Astrocyte of the spinal cord (primary cell): ENCODE results near the gene FPGS.

Experiments used
- DNase-seq: peaks from one replicate; pipeline ENCODE4 v3.0.0; 2011; ENCODE audit warnings: low read depth, low spot score
- H3K4me3 ChIP-seq: 2 replicates; pipeline ENCODE4 v1.5.1; 2011; ENCODE audit warnings: low read depth, mild to moderate bottlenecking, low read length, moderate library complexity
- CTCF ChIP-seq: IDR thresholded peaks from 2 replicates; pipeline ENCODE4 v1.5.1; 2012; ENCODE audit warnings: low read depth, mild to moderate bottlenecking, low read length, inconsistent platforms
- in situ Hi-C: cut with HindIII; loops from 2 replicates; pipeline ENCODE4 v1.10.0; 2017; ENCODE audit warnings: low sequenced_read_pairs

The FPGS gene

GRCh38 chr9:127856094-127856728 lies 53.5 kb downstream of the FPGS start:
- in situ Hi-C loops: no loop called here

DNA sequence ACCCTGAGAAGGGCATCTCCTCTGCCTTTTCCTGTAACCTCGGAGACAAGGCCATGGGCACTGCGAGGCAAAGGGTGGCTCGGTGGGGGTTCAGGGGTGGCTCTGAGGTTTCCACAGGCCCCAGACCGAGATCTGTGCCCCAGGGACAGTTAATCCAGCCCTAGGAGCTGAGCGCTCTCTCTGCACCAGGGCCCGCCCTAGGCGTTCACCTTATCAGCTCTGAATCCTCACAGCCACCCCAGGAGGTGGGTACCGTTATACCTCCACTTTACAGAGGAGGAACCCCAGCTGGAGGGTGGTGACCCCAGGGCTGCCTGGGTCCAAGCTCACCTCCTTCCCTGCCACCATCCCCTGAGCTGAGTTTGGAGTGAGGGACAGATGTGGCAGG lies 54.0 kb downstream of the FPGS start:
- in situ Hi-C loops: no loop called here
- no peak for TF ChIP-seq CTCF
- DNase-seq: no peak
- no peak overlapping the region for H3K4me3 ChIP-seq

More at GRCh38 chr9:127856094-127856728, 53.5 kb downstream of the FPGS start:
- no peak overlapping the region for H3K4me3 ChIP-seq
- TF ChIP-seq CTCF: no peak
- DNase-seq: no peak

DNA sequence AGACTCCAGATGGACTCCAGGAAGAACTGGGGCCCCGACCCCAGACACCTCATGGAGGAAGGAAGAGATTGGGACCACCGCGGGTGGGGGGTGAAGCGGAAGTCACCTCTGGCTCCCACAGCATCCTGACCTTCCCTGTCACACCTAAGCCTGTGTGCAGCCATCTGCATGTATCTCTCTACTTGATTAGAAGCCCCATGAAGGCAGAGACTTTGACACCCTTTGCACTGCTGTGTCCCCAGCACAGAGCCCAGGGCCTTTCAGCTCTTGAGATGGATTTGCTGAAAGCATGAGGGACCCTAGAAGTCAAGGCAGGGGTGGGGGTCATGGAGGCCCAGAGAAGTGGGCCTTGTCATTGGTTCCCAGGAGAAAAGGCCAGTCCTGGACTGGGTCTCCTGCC lies 54.6 kb downstream of the FPGS start:
- in situ Hi-C loops: no loop called here
- no peak for TF ChIP-seq CTCF
- no peak overlapping the region for H3K4me3 ChIP-seq
- no peak for DNase-seq

DNA sequence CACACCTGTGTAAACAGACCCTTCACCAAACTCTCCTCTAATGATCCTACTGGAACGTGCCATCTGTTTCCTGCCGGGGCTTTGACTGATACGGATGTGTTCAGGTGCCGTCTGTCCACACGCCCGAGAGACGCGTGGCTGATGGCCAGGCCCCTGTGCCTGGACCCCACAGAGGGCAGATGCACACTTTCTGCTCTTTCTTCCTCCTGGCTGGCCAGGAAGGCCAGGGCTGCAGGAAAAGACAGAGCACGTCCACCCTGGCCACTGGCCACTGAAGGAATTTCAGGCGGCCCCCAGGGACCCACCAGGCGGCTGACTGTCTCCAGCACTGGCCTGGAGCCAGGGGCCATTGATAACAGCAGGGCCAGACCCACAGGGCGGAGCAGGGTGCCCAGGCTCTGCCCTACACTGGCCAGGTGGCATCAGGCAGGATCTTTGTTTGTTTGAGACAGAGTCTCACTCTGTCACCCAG lies 55.4 kb downstream of the FPGS start:
- in situ Hi-C loops: no loop called here
- no peak overlapping the region for H3K4me3 ChIP-seq
- TF ChIP-seq CTCF: no peak
- DNase-seq: no peak

GRCh38 chr9:127860260-127860659 lies 57.6 kb downstream of the FPGS start:
- TF ChIP-seq CTCF: no peak
- no peak overlapping the region for H3K4me3 ChIP-seq
- in situ Hi-C loops: no loop called here
- no peak for DNase-seq

GRCh38 chr9:127860779-127861178 lies 58.1 kb downstream of the FPGS start:
- no peak for TF ChIP-seq CTCF
- H3K4me3 ChIP-seq: no peak overlapping the region
- in situ Hi-C loops: no loop called here
- no peak for DNase-seq
